HG03378 (cell line): ENCODE results near the gene BCAT1.

Experiments
- ATAC-seq: cut with Tn5 transposase; IDR thresholded peaks from one replicate; pipeline ENCODE4 v1.9.1; 2021; ENCODE audit warnings: mild to moderate bottlenecking, moderate library complexity; ENCODE audit not compliant: unreplicated experiment

Gene BCAT1

GRCh38 chr12:24772813-24773212 lies 176.1 kb downstream of the BCAT1 start:
- no peak for ATAC-seq

- no peak for ATAC-seq
Measured at GRCh38 chr12:24770821-24771220, 178.1 kb downstream of the BCAT1 start.

- ATAC-seq: no peak
Measured at GRCh38 chr12:24770334-24770733, 178.6 kb downstream of the BCAT1 start.

- no peak for ATAC-seq
Measured at GRCh38 chr12:24769682-24770081, 179.2 kb downstream of the BCAT1 start.

- no peak for ATAC-seq
Measured at GRCh38 chr12:24768415-24768814, 180.5 kb downstream of the BCAT1 start.

GRCh38 chr12:24767016-24767415 lies 181.9 kb downstream of the BCAT1 start:
- no peak for ATAC-seq

- no peak for ATAC-seq
Measured at GRCh38 chr12:24764712-24765111, 184.2 kb downstream of the BCAT1 start.

GRCh38 chr12:24760606-24761378 lies 188.1 kb downstream of the BCAT1 start:
- ATAC-seq: no peak

- ATAC-seq: no peak
Measured at GRCh38 chr12:24760162-24760561, 188.7 kb downstream of the BCAT1 start.
